Measurements from ENCODE around the gene SMIM10L2A.
"Not testable (repeated sequence)": the region's sequence is repeated elsewhere in the genome, so short reads cannot be mapped to it uniquely, and the experiment has no call there.

Gene SMIM10L2A

GRCh38 chrX:135421932-135422809 lies at the start of gene SMIM10L2A:
Gene SMIM10L2A, plus strand, starts transcription at chrX:135421944. Its CDS starts 188 bp downstream, at chrX:135422132.
- no peak for DNase-seq

- DNase-seq: no peak
These were observed 48.4 kb upstream of the SMIM10L2A start for GRCh38 chrX:135373357-135373756.

GRCh38 chrX:135382260-135382659 lies 39.5 kb upstream of the SMIM10L2A start:
- no peak for DNase-seq

GRCh38 chrX:135383249-135383648 lies 38.5 kb upstream of the SMIM10L2A start:
- DNase-seq: no peak

GRCh38 chrX:135384161-135384836 lies 37.4 kb upstream of the SMIM10L2A start:
- no peak for DNase-seq

- no peak for DNase-seq
These were observed 32.9 kb upstream of the SMIM10L2A start for GRCh38 chrX:135388841-135389240.

- DNase-seq: no peak
These were observed 32.5 kb upstream of the SMIM10L2A start for GRCh38 chrX:135389243-135389642.

- no peak for DNase-seq
These were observed 32.0 kb upstream of the SMIM10L2A start for GRCh38 chrX:135389717-135390116.

- no peak for DNase-seq
These were observed 30.0 kb upstream of the SMIM10L2A start for GRCh38 chrX:135391734-135392133.

GRCh38 chrX:135393051-135393450 lies 28.7 kb upstream of the SMIM10L2A start:
- no peak for DNase-seq

GRCh38 chrX:135395064-135395463 lies 26.7 kb upstream of the SMIM10L2A start:
- DNase-seq: no peak

GRCh38 chrX:135396109-135396508 lies 25.6 kb upstream of the SMIM10L2A start:
- DNase-seq: no peak

GRCh38 chrX:135396566-135396965 lies 25.2 kb upstream of the SMIM10L2A start:
- no peak for DNase-seq

- no peak for DNase-seq
These were observed 24.1 kb upstream of the SMIM10L2A start for GRCh38 chrX:135397652-135398051.

GRCh38 chrX:135403374-135403773 lies 18.4 kb upstream of the SMIM10L2A start:
- no peak for DNase-seq

GRCh38 chrX:135406428-135406827 lies 15.3 kb upstream of the SMIM10L2A start:
- not testable (repeated sequence) for DNase-seq

GRCh38 chrX:135408794-135409193 lies 12.9 kb upstream of the SMIM10L2A start:
- DNase-seq: no peak

- no peak for DNase-seq
These were observed 10.7 kb upstream of the SMIM10L2A start for GRCh38 chrX:135410861-135411627.

- DNase-seq: no peak
These were observed 9.9 kb upstream of the SMIM10L2A start for GRCh38 chrX:135411893-135412292.

GRCh38 chrX:135416546-135416945 lies 5.2 kb upstream of the SMIM10L2A start:
- DNase-seq: no peak

- DNase-seq: no peak
These were observed 913 bp upstream of the SMIM10L2A start for GRCh38 chrX:135420831-135421230.

- DNase-seq: peak; percentile 8
These were observed 210 bp upstream of the SMIM10L2A start for GRCh38 chrX:135421537-135421931.

- not testable (repeated sequence) for DNase-seq
These were observed 1.0 kb downstream of the SMIM10L2A start for GRCh38 chrX:135422810-135423168.
